ENCODE data around the gene ABCF2.

DNA sequence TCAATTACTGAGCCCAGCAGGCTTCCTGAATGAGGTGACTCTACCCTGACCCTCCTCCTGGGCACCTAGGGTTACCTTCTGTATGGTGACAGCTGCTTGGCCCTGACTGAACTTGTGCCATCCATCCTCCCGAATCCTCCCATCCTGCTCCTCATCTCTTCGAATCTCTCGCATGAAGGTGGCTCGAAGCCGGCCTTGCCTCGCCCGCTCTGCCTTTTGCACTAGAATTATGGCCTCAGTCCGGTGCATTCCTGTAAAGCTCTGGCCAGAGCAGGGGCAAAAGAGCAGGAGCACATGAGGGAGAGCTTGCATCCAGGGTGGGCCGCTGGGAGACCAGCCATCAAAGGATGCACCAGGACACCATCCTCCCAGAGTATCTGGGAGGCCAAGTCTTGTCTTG lies 24.2 kb downstream of the ABCF2 start:
- TF ChIP-seq CTCF (IDR thresholded peaks at IDR 0.05) (no peak), POLR2A (IDR thresholded peaks at IDR 0.05) (no peak)
